A673 (cell line): Measurements from ENCODE around the gene GABRB2. TPM values are rescaled to one million over a fixed set of nuclear protein-coding genes. Genes with fewer than 3 reads are reported as not detected.

Source experiments
- BruUV-seq: library from RNA; stranded (reverse); fragments of 400-500 nt; replicated peaks from 2 replicates; lab custom pipeline; 2021; lab: Mats Ljungman, UMichigan
- CTCF ChIA-PET: fragments of 300-600 bp; sonication (Branson Sonifier 250); formaldehyde crosslinking; loops from one replicate; lab custom pipeline; 2022; ENCODE audit warnings: antibody characterized with exemption; lab: Charles Lee
- POLR2A ChIA-PET: fragments of 300-600 bp; sonication (Branson Sonifier 250); formaldehyde crosslinking; loops from one replicate; lab custom pipeline; 2022; ENCODE audit warnings: antibody characterized with exemption; ENCODE audit not compliant: low non-redundant PET; lab: Charles Lee
- DNase-seq: peaks from one replicate; pipeline ENCODE4 v3.0.0-alpha.2; 2015; ENCODE audit warnings: low spot score
- H3K27ac ChIP-seq: fragments of 200-600 bp; sonication (generic); 2 replicates; pipeline ENCODE4 v1.5.1; 2016; ENCODE audit warnings: mixed run types, low read depth, mild to moderate bottlenecking, mixed read lengths, antibody characterized with exemption, low read length; ENCODE audit not compliant: poor library complexity, severe bottlenecking
- H3K27me3 ChIP-seq: fragments of 200-600 bp; sonication (generic); replicated peaks from 2 replicates; pipeline ENCODE4 v1.6.1; 2017; ENCODE audit warnings: mixed run types, low read depth, mild to moderate bottlenecking, mixed read lengths, antibody characterized with exemption, low read length; ENCODE audit not compliant: insufficient read depth, poor library complexity
- H3K36me3 ChIP-seq: fragments of 200-600 bp; sonication (generic); 2 replicates; pipeline ENCODE4 v1.6.1; 2016; ENCODE audit warnings: mixed run types, mild to moderate bottlenecking, mixed read lengths, antibody characterized with exemption, low read length; ENCODE audit not compliant: insufficient read depth, poor library complexity, severe bottlenecking
- H3K4me1 ChIP-seq: fragments of 200-600 bp; sonication (generic); 2 replicates; pipeline ENCODE4 v1.6.1; 2017; ENCODE audit warnings: mixed run types, mild to moderate bottlenecking, mixed read lengths, antibody characterized with exemption, low read length; ENCODE audit not compliant: insufficient read depth, poor library complexity, severe bottlenecking
- H3K4me3 ChIP-seq: fragments of 200-600 bp; sonication (generic); 2 replicates; pipeline ENCODE4 v1.5.1; 2016; ENCODE audit warnings: low read depth, mixed run types, mild to moderate bottlenecking, mixed read lengths, low read length; ENCODE audit not compliant: poor library complexity, severe bottlenecking
- H3K9me3 ChIP-seq: fragments of 200-600 bp; sonication (generic); 2 replicates; pipeline ENCODE4 v1.6.1; 2016; ENCODE audit warnings: mixed run types, low read depth, mild to moderate bottlenecking, mixed read lengths, antibody characterized with exemption, low read length; ENCODE audit not compliant: poor library complexity, severe bottlenecking
- CTCF ChIP-seq: fragments of 300-800, 200-600 bp; sonication (generic); conservative IDR thresholded peaks from 2 replicates; pipeline ENCODE4 v1.5.1; 2017; ENCODE audit warnings: low read depth, mild to moderate bottlenecking, antibody characterized with exemption, low read length, moderate library complexity, mixed read lengths
- EZH2 ChIP-seq: fragments of 200-600 bp; sonication (generic); IDR thresholded peaks from 2 replicates; pipeline ENCODE4 v1.6.1; 2017; ENCODE audit warnings: borderline replicate concordance, low read depth, mild to moderate bottlenecking, mixed read lengths, antibody characterized with exemption, low read length; ENCODE audit not compliant: poor library complexity, severe bottlenecking
- intact Hi-C: fragments of 100-400 bp; cut with micrococcal nuclease; formaldehyde crosslinking; loops from one replicate; pipeline ENCODE4 v1.10.0; 2022; ENCODE audit not compliant: unreplicated experiment
- total RNA-seq: library from RNA; stranded (reverse); gene quantifications from 2 replicates; pipeline ENCODE4 v1.2.3, GENCODE V29; 2021

GABRB2 gene
- total RNA-seq, 1 experiment from 2014 or later = not detected

- Histone ChIP-seq H3K27me3 (no peaks in the 10 kb centered on the region), H3K36me3 (no peaks in the 10 kb centered on the region), H3K4me1 (no peaks in the 10 kb centered on the region), H3K27ac (no peak overlapping the region), H3K9me3 (no peaks in the 10 kb centered on the region), H3K4me3 (no peak overlapping the region)
- POLR2A ChIA-PET = no interaction called here
- CTCF ChIA-PET = no interaction called here
- no peak for DNase-seq
- TF ChIP-seq CTCF = no peak
- no peak for TF ChIP-seq EZH2
- intact Hi-C loops = no loop called here
- no TSS peak for BruUV-seq
Observed at GRCh38 chr5:161431963-161432362, 114.6 kb downstream of the GABRB2 start.

GRCh38 chr5:161421067-161421466 lies 125.5 kb downstream of the GABRB2 start:
- Histone ChIP-seq H3K27ac (no peak overlapping the region), H3K4me1 (no peaks in the 10 kb centered on the region), H3K27me3 (no peaks in the 10 kb centered on the region), H3K9me3 (no peaks in the 10 kb centered on the region), H3K36me3 (no peaks in the 10 kb centered on the region), H3K4me3 (no peak overlapping the region)
- ChIA-PET POLR2A (no interaction called here), CTCF (no interaction called here)
- no TSS peak for BruUV-seq
- DNase-seq = no peak
- intact Hi-C loops = no loop called here
- no peak for TF ChIP-seq CTCF
- no peak for TF ChIP-seq EZH2

GRCh38 chr5:161420521-161420920 lies 126.0 kb downstream of the GABRB2 start:
- no peaks in the 10 kb centered on the region for H3K27me3 ChIP-seq
- no peaks in the 10 kb centered on the region for H3K36me3 ChIP-seq
- no peak overlapping the region for H3K27ac ChIP-seq
- no peak overlapping the region for H3K4me3 ChIP-seq
- DNase-seq = no peak
- TF ChIP-seq CTCF = no peak
- POLR2A ChIA-PET = no interaction called here
- intact Hi-C loops = no loop called here
- BruUV-seq = no TSS peak
- H3K4me1 ChIP-seq = no peaks in the 10 kb centered on the region
- CTCF ChIA-PET = no interaction called here
- no peaks in the 10 kb centered on the region for H3K9me3 ChIP-seq
